Transverse colon (tissue), 4 donors: ENCODE results near the gene CDCA3.
"Not testable (repeated sequence)": the region's sequence is repeated elsewhere in the genome, so short reads cannot be mapped to it uniquely, and the experiment has no call there.

Experiments used
- POLR2A ChIP-seq: fragments of 450-650 bp; IDR thresholded peaks from one replicate; pipeline ENCODE4 v1.6.1; 2016; ENCODE audit warnings: antibody characterized with exemption, mild to moderate bottlenecking, moderate library complexity
- POLR2AphosphoS5 ChIP-seq, 3 donors: sonication (generic); formaldehyde crosslinking; IDR thresholded peaks; one replicate each; pipeline ENCODE4 v1.6.1; 2016; ENCODE audit warnings: antibody characterized with exemption in 3 of 3
- TF ChIP-seq, protein P1 (sequence below), 5 experiments: fragments of 200-600 bp in 3 of 5; fragments of 450-650 bp in 2 of 5; sonication (generic) in 3 of 5; IDR thresholded peaks; 1 replicate in 2 of 5; 2 replicates in 3 of 5; pipeline ENCODE4 v1.5.1; 2016 to 2017; ENCODE audit warnings: antibody characterized with exemption in 5 of 5, inconsistent platforms in 3 of 5, mild to moderate bottlenecking in 2 of 5, moderate library complexity in 1 of 5

DNA sequence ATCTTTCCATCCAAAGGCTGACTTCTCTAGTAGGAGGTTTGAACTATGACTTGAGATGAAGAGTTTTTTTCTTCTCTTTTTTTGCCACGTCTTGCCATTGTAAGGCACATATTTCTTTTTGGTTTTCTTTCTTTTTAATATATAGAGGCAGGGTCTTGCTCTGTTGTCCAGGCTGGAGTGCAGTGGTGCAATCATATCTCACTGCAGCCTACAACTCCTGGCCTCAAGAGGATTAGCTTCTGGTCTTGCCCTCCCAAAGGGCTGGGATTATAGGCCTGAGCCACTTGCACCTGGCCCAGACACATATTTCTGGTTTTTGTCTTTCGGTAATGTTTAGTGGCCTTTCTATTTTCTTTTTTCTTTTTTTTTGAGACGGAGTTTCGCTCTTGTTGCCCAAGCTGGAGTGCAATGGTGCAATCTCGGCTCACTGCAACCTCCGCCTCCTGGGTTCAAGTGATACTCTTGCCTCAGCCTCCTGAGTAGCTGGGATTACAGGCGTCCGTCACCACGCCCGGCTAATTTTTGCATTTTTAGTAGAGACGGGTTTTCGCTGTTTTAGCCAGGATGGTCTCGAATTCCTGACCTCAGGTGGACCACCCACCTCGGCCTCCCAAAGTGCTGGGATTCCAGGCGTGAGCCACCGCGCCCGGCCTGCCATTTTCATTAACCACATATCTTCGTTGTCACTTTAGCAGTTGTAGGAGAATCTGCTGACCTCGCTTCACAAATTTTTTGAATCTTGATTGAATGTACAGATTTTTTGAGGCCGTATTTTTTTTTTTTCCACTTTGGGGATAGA lies 38.9 kb upstream of the CDCA3 start:
- not testable (repeated sequence) for TF ChIP-seq POLR2A; POLR2AphosphoS5 (IDR thresholded peaks at IDR 0.05)
- TF ChIP-seq, protein P1, sequence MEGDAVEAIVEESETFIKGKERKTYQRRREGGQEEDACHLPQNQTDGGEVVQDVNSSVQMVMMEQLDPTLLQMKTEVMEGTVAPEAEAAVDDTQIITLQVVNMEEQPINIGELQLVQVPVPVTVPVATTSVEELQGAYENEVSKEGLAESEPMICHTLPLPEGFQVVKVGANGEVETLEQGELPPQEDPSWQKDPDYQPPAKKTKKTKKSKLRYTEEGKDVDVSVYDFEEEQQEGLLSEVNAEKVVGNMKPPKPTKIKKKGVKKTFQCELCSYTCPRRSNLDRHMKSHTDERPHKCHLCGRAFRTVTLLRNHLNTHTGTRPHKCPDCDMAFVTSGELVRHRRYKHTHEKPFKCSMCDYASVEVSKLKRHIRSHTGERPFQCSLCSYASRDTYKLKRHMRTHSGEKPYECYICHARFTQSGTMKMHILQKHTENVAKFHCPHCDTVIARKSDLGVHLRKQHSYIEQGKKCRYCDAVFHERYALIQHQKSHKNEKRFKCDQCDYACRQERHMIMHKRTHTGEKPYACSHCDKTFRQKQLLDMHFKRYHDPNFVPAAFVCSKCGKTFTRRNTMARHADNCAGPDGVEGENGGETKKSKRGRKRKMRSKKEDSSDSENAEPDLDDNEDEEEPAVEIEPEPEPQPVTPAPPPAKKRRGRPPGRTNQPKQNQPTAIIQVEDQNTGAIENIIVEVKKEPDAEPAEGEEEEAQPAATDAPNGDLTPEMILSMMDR (IDR thresholded peaks at IDR 0.05) = not testable (repeated sequence)
